Right ventricle myocardium inferior (tissue), 1 donor: ENCODE results near the gene SRA1. TPM values are rescaled to one million over a fixed set of nuclear protein-coding genes. Genes with fewer than 3 reads are reported as not detected.
"Not testable (repeated sequence)": the region's sequence is repeated elsewhere in the genome, so short reads cannot be mapped to it uniquely, and the experiment has no call there.

Source experiments
- ATAC-seq: fragments of 200-7000 bp; cut with Tn5 transposase; one replicate; pipeline ENCODE4 v1.9.1; 2020; ENCODE audit warnings: mild to moderate bottlenecking, moderate library complexity
- DNase-seq: peaks from one replicate; pipeline ENCODE4 v3.0.0; 2021; ENCODE audit errors: missing footprints
- intact Hi-C: fragments of 100-400 bp; cut with DNase I; formaldehyde crosslinking; loops from one replicate; pipeline ENCODE4 v1.11.0; 2022
- long read RNA-seq: library from polyadenylated mRNA; unstranded; transcript quantifications from one replicate; pipeline ENCODE4 v2.0.0, GENCODE V29; 2021
- total RNA-seq: library from RNA; stranded (reverse); fragmentation: NEBNext Ultra II Directional; extraction: Animal tissue kit (Norgen Biotek cat#: 25700); gene quantifications from one replicate; pipeline ENCODE4 v1.2.1, GENCODE V29; 2021
- donor health status: DM: no; HTN: yes; CAD: no; lungs with severe emphysema.

SRA1 gene
- 29.4 TPM for total RNA-seq
- long read RNA-seq, transcript SRA1-201 (5 exons, 2,107 nt), result major isoform, 19 of 25 reads
- long read RNA-seq, transcript SRA1-205 (4 exons, 1,466 nt), result minor isoform, 5 of 25 reads
- long read RNA-seq, partial matches to known transcripts, result 0 of 25 reads
- long read RNA-seq, other reads (novel, unspliced or antisense), result 1 of 25 reads

DNA sequence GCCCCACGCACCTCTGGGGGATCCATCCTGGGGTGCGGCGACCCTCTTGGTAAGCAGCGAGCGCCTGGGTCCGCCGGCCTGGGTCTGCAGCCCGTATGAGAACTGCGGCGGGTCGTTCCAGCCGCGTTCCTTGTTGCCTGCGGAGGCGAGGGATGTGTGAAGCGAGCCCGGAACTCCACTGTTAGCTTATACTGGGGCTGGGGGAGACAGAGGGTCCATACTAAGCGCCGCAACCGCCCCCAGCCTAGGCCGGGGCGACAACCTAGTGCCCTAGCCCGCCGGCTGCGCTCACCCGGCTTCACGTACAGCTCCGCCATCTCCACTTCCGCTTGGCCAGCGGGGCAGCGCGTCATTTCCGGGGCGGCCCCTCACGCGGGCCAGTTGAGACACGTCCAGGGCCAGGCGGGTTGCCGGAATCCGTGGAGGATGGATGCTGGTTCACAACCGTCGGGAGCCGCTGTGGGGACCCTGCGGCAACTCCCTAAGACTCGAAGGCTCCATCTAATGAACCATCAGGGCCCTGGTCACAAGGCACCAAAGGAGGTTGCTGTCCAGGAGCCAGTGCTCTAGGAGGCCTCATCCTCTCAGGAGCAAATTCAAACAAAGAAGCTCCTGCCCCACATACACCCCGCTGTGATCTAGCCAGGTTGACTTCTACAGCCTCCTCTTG is at the start of gene SRA1:
Gene SRA1 (minus strand): TSS at position 338 of the 670 bp plus-strand sequence. CDS start 21 bp downstream, at position 317.
- peak; percentile 98 for DNase-seq
- ATAC-seq, result peak; percentile 93
- intact Hi-C loops, result no loop called here

- no peak for ATAC-seq
- DNase-seq, result no peak
- intact Hi-C loops, result no loop called here
Observed at GRCh38 chr5:140607031-140607430, 49.8 kb upstream of the SRA1 start.

DNA sequence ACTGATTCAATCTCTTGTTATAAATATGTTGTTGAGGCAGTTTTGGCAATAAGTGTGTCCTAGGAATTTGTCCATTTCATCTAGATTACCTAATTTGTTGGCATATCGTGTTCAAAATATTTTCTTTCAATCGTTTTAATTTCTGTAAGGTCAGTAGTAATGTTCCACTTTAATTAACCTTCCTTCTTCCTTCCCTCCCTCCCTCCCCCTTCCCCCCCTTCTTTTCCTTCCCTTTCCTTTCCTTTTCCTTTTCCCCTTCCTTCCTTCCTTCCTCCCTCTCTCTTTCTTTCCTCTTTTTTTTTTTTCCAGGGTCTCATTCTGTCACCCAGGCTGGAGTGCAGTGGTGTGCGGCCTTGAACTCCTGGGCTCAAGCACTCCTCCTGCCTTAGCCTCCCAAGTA is 48.6 kb upstream of the SRA1 start:
- ATAC-seq (no peak), DNase-seq (no peak)
- intact Hi-C loops, result no loop called here

GRCh38 chr5:140603734-140604133 is 46.5 kb upstream of the SRA1 start:
- ATAC-seq (no peak), DNase-seq (no peak)
- intact Hi-C loops, result no loop called here

DNA sequence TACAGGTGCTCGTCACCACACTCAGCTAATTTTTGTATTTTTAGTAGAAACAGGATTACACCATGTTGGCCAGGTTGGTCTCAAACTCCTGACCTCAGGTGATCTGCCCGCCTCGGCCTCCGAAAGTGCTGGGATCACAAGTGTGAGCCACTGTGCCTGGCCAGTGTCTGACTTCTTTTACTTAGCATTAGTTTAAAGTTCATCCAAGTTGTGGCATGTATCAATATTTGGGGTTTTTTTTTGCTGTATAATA is 46.1 kb upstream of the SRA1 start:
- intact Hi-C loops, DNase-seq, ATAC-seq: not testable (repeated sequence)

DNA sequence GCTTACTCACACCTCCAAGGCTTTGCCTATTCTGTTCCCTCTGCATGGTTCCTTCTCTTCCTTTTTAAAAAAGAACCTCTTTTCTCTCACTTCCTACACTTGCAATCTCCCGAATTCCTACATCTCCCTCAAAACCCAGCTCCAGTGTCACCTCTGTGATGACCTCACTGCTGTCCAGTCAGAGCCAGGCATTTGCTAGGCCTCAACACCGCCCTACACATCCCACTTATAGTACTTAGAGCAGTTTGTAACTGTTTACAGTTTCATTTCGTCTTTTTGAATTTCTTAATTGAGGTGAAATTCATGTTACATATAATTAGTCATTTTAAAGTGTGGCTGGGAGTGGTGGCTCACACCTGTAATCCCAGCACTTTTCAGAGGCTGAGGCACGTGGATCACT is 44.9 kb upstream of the SRA1 start:
- no peak for ATAC-seq

DNA sequence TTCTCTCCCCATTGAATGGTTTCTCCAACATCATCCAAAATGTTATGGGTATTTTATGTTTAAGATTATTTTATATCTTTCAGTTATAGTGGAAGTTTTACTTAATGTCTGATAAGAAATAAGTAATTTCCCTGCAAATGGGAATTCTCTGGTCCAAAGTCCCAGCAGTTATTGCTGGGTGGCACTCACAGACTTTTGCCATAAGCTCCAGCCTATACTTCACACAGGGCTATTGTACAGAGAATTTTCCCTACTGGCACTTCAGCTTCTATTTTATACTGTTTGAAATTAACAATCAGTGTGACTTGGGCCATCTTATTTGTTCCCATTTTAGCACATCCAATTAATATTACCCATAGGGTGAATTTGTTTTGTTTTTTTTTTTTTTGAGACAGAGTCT is 42.8 kb upstream of the SRA1 start:
- ATAC-seq (no peak), DNase-seq (no peak)
- intact Hi-C loops, result no loop called here

More for the DNA sequence above, 44.9 kb upstream of the SRA1 start:
- intact Hi-C loops, result no loop called here
- DNase-seq, result no peak

DNA sequence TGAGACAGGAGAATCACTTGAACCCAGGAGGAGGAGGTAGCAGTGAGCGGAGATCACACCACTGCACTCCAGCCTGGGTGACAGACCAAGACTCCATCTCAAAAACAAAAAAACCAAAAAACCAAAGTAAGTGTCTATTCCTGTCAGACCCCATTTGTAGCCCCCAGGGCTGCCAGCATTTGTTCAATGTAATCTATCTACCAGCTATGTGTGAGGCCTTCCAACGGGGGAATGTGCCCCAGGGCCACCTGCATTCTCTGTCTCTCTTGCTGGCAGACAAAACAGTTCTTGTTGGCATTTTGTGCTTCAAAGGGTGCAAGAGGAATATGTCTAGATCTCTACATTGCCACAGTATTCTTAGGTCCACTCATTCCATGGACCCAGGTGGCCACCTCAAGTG is 41.6 kb upstream of the SRA1 start:
- ATAC-seq (no peak), DNase-seq (no peak)
- intact Hi-C loops, result no loop called here

GRCh38 chr5:140596321-140596741 is 39.1 kb upstream of the SRA1 start:
- intact Hi-C loops, result no loop called here
- ATAC-seq (peak; percentile 52), DNase-seq (no peak)

GRCh38 chr5:140595538-140596300 is 38.4 kb upstream of the SRA1 start:
- intact Hi-C loops, result no loop called here

DNA sequence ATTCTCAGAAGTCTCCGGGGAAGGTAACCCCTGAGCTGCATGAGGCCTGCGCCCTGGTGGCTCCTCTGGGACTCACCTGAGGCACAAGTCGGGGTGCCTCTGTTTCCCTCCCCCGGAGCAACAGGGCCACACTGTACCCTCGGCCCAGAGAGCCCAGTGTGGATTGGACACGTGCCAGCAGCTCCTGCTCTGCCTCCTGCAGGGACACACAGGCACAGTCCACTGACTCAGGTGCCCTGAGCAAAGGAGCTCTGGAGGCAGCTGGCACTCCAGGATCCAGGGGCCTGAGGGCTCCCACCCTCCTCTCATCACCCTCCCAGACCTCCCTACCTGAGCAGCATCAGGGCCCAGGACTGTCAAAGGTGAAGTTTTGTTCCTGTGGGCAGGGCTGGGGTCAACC is 36.9 kb upstream of the SRA1 start:
- no peak for DNase-seq
- no peak for ATAC-seq
- intact Hi-C loops, result no loop called here

More at GRCh38 chr5:140595538-140596300, 38.4 kb upstream of the SRA1 start:
- peak; percentile 69 for ATAC-seq
- DNase-seq, result no peak

DNA sequence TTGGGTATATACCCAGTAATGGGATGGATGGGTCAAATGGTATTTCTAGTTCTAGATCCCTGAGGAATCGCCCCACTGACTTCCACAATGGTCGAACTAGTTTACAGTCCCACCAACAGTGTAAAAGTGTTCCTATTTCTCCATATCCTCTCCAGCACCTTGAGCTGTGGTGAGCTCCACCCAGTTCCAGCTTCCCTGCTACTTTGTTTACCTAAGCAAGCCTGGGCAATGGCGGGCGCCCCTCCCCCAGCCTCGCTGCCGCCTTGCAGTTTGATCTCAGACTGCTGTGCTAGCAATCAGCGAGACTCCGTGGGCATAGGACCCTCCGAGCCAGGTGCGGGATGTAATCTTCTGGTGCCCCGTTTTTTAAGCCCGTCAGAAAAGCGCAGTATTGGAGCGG is 35.8 kb upstream of the SRA1 start:
- ATAC-seq, intact Hi-C loops, DNase-seq: not testable (repeated sequence)

- DNase-seq (no peak), ATAC-seq (no peak)
- intact Hi-C loops, result no loop called here
Observed at GRCh38 chr5:140591747-140592372, 34.6 kb upstream of the SRA1 start.

DNA sequence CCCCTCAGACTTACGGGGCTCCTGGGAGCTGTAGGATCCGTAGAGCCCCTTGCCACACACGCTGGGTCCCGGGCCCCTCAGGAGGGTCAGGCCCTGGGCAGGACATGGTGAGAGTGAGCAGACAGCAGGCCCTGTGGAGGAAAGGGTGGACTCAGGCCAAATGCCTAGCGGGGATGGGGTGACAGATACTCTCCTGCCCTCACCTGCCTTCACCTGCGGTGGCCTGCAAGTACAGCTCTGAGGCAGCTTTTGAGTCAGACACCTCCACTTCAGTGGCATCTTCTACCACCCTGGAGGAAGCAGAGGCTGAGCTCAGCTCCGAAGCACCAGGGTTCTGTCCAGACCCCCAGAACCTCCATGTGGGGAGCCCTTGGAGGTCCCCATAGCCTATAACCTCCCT is 33.6 kb upstream of the SRA1 start:
- no peak for DNase-seq
- ATAC-seq, result no peak
- intact Hi-C loops, result no loop called here

GRCh38 chr5:140588311-140589070 is 31.2 kb upstream of the SRA1 start:
- intact Hi-C loops, result no loop called here
- ATAC-seq (peak; percentile 46), DNase-seq (no peak)

DNA sequence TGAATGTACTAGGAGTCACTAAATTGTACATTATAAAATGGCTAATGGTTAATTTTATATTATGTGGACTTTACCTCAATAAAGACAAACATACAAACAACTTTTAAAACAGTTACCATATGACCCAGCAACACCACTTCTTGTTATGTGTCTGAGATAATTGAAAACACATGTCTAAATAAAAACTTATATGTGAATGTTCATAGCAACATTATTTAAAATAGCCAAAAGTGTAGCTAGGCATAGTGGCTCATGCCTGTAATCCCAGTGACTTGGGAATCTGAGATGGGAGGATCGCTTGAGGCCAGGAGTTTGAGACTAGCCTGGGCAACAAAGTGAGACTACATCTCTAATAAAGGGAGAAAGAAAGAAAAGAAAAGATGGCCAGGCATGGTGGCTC is 30.2 kb upstream of the SRA1 start:
- ATAC-seq (no peak), DNase-seq (no peak)
- intact Hi-C loops, result no loop called here

DNA sequence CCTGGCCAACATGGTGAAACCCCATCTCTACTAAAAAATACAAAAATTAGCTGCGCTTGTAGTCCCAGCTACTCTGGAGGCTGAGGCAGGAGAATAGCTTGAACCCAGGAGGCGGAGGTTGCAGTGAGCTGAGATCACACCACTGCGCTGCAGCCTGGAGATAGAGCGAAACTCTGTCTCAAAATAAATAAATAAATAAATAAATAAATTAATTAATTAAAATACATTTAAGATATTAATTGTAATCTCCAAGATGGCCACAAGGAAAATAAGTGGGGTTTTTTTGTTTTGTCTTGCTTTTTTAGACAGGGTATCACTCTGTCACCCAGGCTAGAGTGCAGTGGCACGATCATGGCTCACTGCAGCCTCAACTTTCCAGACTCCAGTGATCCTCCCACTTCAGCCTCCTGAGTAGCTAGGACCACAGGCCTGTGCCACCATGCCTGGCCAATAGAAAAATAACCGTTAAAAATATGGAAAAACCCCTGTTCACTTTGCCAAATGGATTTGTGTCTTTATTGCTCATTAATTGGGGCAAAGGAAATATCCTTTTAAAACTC is 22.0 kb upstream of the SRA1 start:
- ATAC-seq, DNase-seq, intact Hi-C loops: not testable (repeated sequence)

DNA sequence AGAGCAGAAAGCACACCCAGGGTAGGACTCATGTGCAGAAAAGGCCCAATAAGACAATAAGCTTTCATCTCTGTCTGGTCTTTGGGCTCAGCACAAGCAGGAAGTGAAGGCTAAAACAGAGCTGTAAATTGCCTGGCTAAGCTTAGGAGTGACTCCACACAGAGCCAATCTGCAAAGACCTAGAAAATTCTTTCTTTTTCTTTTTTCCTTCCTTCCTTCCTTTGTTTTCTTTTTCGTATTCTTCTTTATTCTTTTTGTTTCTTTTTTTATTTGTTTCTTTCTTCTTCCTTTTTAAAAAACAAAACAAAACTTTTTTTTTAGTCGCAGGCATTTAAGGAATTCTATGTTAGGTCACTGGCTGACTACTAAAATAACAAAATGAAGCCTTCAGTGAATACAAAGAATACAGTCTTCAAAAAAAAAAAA is 19.5 kb upstream of the SRA1 start:
- intact Hi-C loops, result no loop called here
- DNase-seq, result no peak
- peak; percentile 33 for ATAC-seq

- DNase-seq, result peak; percentile 83
- ATAC-seq, result peak; percentile 47
- intact Hi-C loops, result no loop called here
Observed at GRCh38 chr5:140575309-140575708, 18.0 kb upstream of the SRA1 start.
